SU-DHL-6 (cell line): Measurements from ENCODE around the gene YARS1.
"Not testable (repeated sequence)": the region's sequence is repeated elsewhere in the genome, so short reads cannot be mapped to it uniquely, and the experiment has no call there.

Experiments used
- H2AFZ ChIP-seq: fragments of 200-600 bp; sonication (generic); 2 replicates; pipeline ENCODE4 v1.6.1; 2014; ENCODE audit warnings: low read depth, mild to moderate bottlenecking, moderate library complexity, mixed read lengths, antibody characterized with exemption, low read length; ENCODE audit not compliant: severe bottlenecking
- H3F3A ChIP-seq: fragments of 200-600 bp; shearing (Covaris generic); 2 replicates; pipeline ENCODE4 v1.6.0; 2016; ENCODE audit warnings: antibody characterized with exemption, mild to moderate bottlenecking; ENCODE audit not compliant: insufficient read depth
- H3K27ac ChIP-seq: fragments of 200-600 bp; sonication (generic); 2 replicates; pipeline ENCODE4 v1.5.1; 2016; ENCODE audit warnings: low read depth, mild to moderate bottlenecking, low read length, moderate library complexity, mixed read lengths
- H3K27me3 ChIP-seq: fragments of 200-600 bp; sonication (generic), shearing (Covaris generic); 2 replicates; pipeline ENCODE4 v1.6.0; 2014; ENCODE audit warnings: mild to moderate bottlenecking, low read length
- H3K36me3 ChIP-seq: fragments of 200-600 bp; sonication (generic); 2 replicates; pipeline ENCODE4 v1.6.1; 2014; ENCODE audit warnings: mild to moderate bottlenecking, low read length, mixed read lengths
- H3K4me2 ChIP-seq: fragments of 300-600, 200-600 bp; shearing (Covaris generic), sonication (generic); 2 replicates; pipeline ENCODE4 v1.6.0; 2014; ENCODE audit warnings: low read length, low read depth, mild to moderate bottlenecking; ENCODE audit not compliant: poor library complexity, severe bottlenecking
- H3K4me3 ChIP-seq: fragments of 200-600 bp; sonication (generic); 2 replicates; pipeline ENCODE4 v1.5.1; 2014; ENCODE audit warnings: antibody characterized with exemption, low read length, mild to moderate bottlenecking, mixed read lengths; ENCODE audit not compliant: insufficient read depth, poor library complexity, severe bottlenecking
- H3K79me2 ChIP-seq: fragments of 200-600 bp; sonication (generic); 2 replicates; pipeline ENCODE4 v1.6.1; 2014; ENCODE audit warnings: mild to moderate bottlenecking, low read length, moderate library complexity; ENCODE audit not compliant: insufficient read depth
- H3K9ac ChIP-seq: fragments of 200-600 bp; sonication (generic); 2 replicates; pipeline ENCODE4 v1.7.0; 2014; ENCODE audit warnings: mild to moderate bottlenecking, low read length
- H3K9me2 ChIP-seq: fragments of 200-600 bp; sonication (generic); replicated peaks from 2 replicates; pipeline ENCODE4 v1.6.1; 2014; ENCODE audit warnings: low read length; ENCODE audit not compliant: insufficient read depth
- H3K9me3 ChIP-seq: fragments of 200-600 bp; sonication (generic); 2 replicates; pipeline ENCODE4 v1.6.1; 2014; ENCODE audit warnings: low read length, mixed read lengths; ENCODE audit not compliant: insufficient read depth
- H4K20me1 ChIP-seq: fragments of 200-600 bp; sonication (generic); 2 replicates; pipeline ENCODE4 v1.6.1; 2014; ENCODE audit warnings: low read depth, mild to moderate bottlenecking, antibody characterized with exemption, low read length, moderate library complexity, mixed read lengths
- CTCF ChIP-seq: fragments of 200-600 bp; sonication (generic); IDR thresholded peaks from one replicate; pipeline ENCODE4 v1.5.1; 2017; ENCODE audit warnings: antibody characterized with exemption, mild to moderate bottlenecking, low read length, moderate library complexity; ENCODE audit not compliant: insufficient read depth, poor library complexity, severe bottlenecking
- EZH2phosphoT487 ChIP-seq: fragments of 200-600 bp; sonication (generic), shearing (Covaris generic); conservative IDR thresholded peaks from 2 replicates; pipeline ENCODE4 v1.6.1; 2018; ENCODE audit warnings: mild to moderate bottlenecking, antibody characterized with exemption, low read length, moderate library complexity, mixed read lengths

Gene YARS1

GRCh38 chr1:32810358-32810757, 6.8 kb downstream of the YARS1 start:
- Histone ChIP-seq H3K27ac (no peak overlapping the region), H3K27me3 (no peaks in the 10 kb centered on the region), H3F3A (peaks cover 4% of the 10 kb centered on the region; the same call in 1 of the 2 replicates), H3K9me3 (no peaks in the 10 kb centered on the region), H3K9me2 (no peaks in the 10 kb centered on the region), H2AFZ (no peak overlapping the region), H3K36me3 (peaks cover 39% of the 10 kb centered on the region; the same call in 1 of the 2 replicates), H3K4me3 (no peak overlapping the region), H3K4me2 (no peak overlapping the region), H3K9ac (no peak overlapping the region), H3K79me2 (peaks cover 73% of the 10 kb centered on the region), H4K20me1 (peaks cover 16% of the 10 kb centered on the region; the same call in 1 of the 2 replicates)
- TF ChIP-seq EZH2phosphoT487 (no peak), CTCF (no peak)

- H4K20me1 ChIP-seq, result peaks cover 14% of the 10 kb centered on the region; the same call in 1 of the 2 replicates
- H3K9ac ChIP-seq, result no peak overlapping the region
- no peaks in the 10 kb centered on the region for H3K27me3 ChIP-seq
- H3K36me3 ChIP-seq, result peaks cover 38% of the 10 kb centered on the region; the same call in 1 of the 2 replicates
- H3K27ac ChIP-seq, result no peak overlapping the region
- no peak overlapping the region for H3K4me3 ChIP-seq
- TF ChIP-seq CTCF, result no peak
- no peaks in the 10 kb centered on the region for H3K9me2 ChIP-seq
- peaks cover 4% of the 10 kb centered on the region; the same call in 1 of the 2 replicates for H3F3A ChIP-seq
- H3K79me2 ChIP-seq, result peaks cover 55% of the 10 kb centered on the region
- no peak overlapping the region for H3K4me2 ChIP-seq
- no peak overlapping the region for H2AFZ ChIP-seq
- H3K9me3 ChIP-seq, result no peaks in the 10 kb centered on the region
Observed at GRCh38 chr1:32808580-32808979, 8.6 kb downstream of the YARS1 start.

- no peaks in the 10 kb centered on the region for H3K27me3 ChIP-seq
- H3K27ac ChIP-seq, result no peak overlapping the region
- no peak overlapping the region for H3K9ac ChIP-seq
- H2AFZ ChIP-seq, result no peak overlapping the region
- no peak overlapping the region for H3K4me3 ChIP-seq
- peaks cover 4% of the 10 kb centered on the region; the same call in 1 of the 2 replicates for H3F3A ChIP-seq
- no peak for TF ChIP-seq EZH2phosphoT487
- H3K9me2 ChIP-seq, result no peaks in the 10 kb centered on the region
- peaks cover 9% of the 10 kb centered on the region; the same call in 1 of the 2 replicates for H4K20me1 ChIP-seq
- H3K9me3 ChIP-seq, result no peaks in the 10 kb centered on the region
- H3K4me2 ChIP-seq, result no peak overlapping the region
- H3K79me2 ChIP-seq, result peaks cover 44% of the 10 kb centered on the region
- peaks cover 42% of the 10 kb centered on the region; the same call in 1 of the 2 replicates for H3K36me3 ChIP-seq
Observed at GRCh38 chr1:32806910-32807523, 10.1 kb downstream of the YARS1 start.

GRCh38 chr1:32806290-32806689, 10.9 kb downstream of the YARS1 start:
- no peaks in the 10 kb centered on the region for H3K9me2 ChIP-seq
- TF ChIP-seq CTCF (no peak), EZH2phosphoT487 (no peak)
- no peak overlapping the region for H3K27ac ChIP-seq
- H2AFZ ChIP-seq, result no peak overlapping the region
- H3K4me3 ChIP-seq, result no peak overlapping the region
- no peaks in the 10 kb centered on the region for H3K27me3 ChIP-seq
- no peaks in the 10 kb centered on the region for H3K9me3 ChIP-seq
- peaks cover 4% of the 10 kb centered on the region; the same call in 1 of the 2 replicates for H3F3A ChIP-seq
- H3K4me2 ChIP-seq, result no peak overlapping the region
- peaks cover 9% of the 10 kb centered on the region; the same call in 1 of the 2 replicates for H4K20me1 ChIP-seq
- no peak overlapping the region for H3K9ac ChIP-seq
- H3K36me3 ChIP-seq, result peaks cover 42% of the 10 kb centered on the region; the same call in 1 of the 2 replicates
- H3K79me2 ChIP-seq, result peaks cover 37% of the 10 kb centered on the region

DNA sequence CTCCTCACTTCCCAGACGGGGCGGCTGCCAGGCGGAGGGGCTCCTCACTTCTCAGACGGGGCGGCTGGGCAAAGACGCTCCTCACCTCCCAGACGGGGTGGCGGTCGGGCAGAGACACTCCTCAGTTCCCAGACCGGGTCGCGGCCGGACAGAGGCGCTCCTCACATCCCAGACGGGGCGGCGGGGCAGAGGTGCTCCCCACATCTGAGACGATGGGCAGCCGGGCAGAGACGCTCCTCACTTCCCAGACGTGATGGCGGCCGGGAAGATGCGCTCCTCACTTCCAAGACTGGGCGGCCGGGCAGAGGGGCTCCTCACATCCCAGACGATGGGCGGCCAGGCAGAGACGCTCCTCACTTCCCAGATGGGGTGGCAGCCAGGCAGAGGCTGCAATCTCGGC, 12.7 kb downstream of the YARS1 start:
- H3K4me3 ChIP-seq, H3K9me3 ChIP-seq, H3K27ac ChIP-seq, H3K27me3 ChIP-seq, H3K9ac ChIP-seq, H2AFZ ChIP-seq, H3K4me2 ChIP-seq, H3K9me2 ChIP-seq, H3F3A ChIP-seq, H4K20me1 ChIP-seq: not testable (repeated sequence)
- Histone ChIP-seq H3K79me2 (peaks cover 21% of the 10 kb centered on the region; the same call in 1 of the 2 replicates), H3K36me3 (peaks cover 40% of the 10 kb centered on the region; the same call in 1 of the 2 replicates)
